Endothelial cell of umbilical vein (primary cell): ENCODE data around the gene TMEM45B.

ENCODE experiments used
- CTCF ChIP-seq, 2 donors: IDR thresholded peaks; 1 replicate in 1 of 2; 2 replicates in 1 of 2; pipeline ENCODE4 v1.5.1; 2011; ENCODE audit warnings: low read length in 2 of 2, mild to moderate bottlenecking in 2 of 2, moderate library complexity in 2 of 2, control low read depth in 1 of 2, inconsistent platforms in 1 of 2, low read depth in 1 of 2; ENCODE audit not compliant: insufficient read depth in 1 of 2; ENCODE audit errors: extremely low read depth in 1 of 2
- GATA2 ChIP-seq: IDR thresholded peaks from 2 replicates; pipeline ENCODE4 v1.7.0; 2011; ENCODE audit warnings: low read depth, mild to moderate bottlenecking, moderate library complexity, mixed read lengths, low read length; ENCODE audit not compliant: insufficient read length, insufficient read depth
- MAX ChIP-seq: IDR thresholded peaks from 2 replicates; pipeline ENCODE4 v1.6.1; 2011; ENCODE audit not compliant: insufficient read depth, insufficient read length
- MYC ChIP-seq: IDR thresholded peaks from one replicate; pipeline ENCODE4 v1.6.1; 2011; ENCODE audit warnings: mild to moderate bottlenecking, low read depth, low read length
- POLR2A ChIP-seq: IDR thresholded peaks from 2 replicates; pipeline ENCODE4 v1.6.1; 2012; ENCODE audit warnings: low read depth, mild to moderate bottlenecking, control low read depth, low read length
- POLR2AphosphoS5 ChIP-seq: IDR thresholded peaks from 2 replicates; pipeline ENCODE4 v1.6.1; 2012; ENCODE audit warnings: low read depth, mild to moderate bottlenecking, control low read depth, low read length, moderate library complexity; ENCODE audit not compliant: insufficient read depth

- no peak for TF ChIP-seq POLR2AphosphoS5
- TF ChIP-seq CTCF (IDR thresholded peaks at IDR 0.05; ENCODE audit: extremely low read depth in 1 of 2, insufficient read depth in 1 of 2, low read depth in 1 of 2, low read length in 2 of 2): no peak
- no peak for TF ChIP-seq POLR2A
- no peak for TF ChIP-seq MAX
- TF ChIP-seq GATA2: no peak
- no peak for TF ChIP-seq MYC
These were observed 1.9 kb downstream of the TMEM45B start for GRCh38 chr11:129817534-129818051.
